SW480 (cell line): Measurements from ENCODE around the gene MZF1.
A peak's percentile ranks its signal among the peaks of the same experiment; 100 is the strongest.
"Not testable (repeated sequence)": the region's sequence is repeated elsewhere in the genome, so short reads cannot be mapped to it uniquely, and the experiment has no call there.

Experiments used
- DNase-seq: peaks from one replicate; pipeline ENCODE4 v3.0.0-alpha.2; 2016; ENCODE audit warnings: low spot score

The MZF1 gene

DNA sequence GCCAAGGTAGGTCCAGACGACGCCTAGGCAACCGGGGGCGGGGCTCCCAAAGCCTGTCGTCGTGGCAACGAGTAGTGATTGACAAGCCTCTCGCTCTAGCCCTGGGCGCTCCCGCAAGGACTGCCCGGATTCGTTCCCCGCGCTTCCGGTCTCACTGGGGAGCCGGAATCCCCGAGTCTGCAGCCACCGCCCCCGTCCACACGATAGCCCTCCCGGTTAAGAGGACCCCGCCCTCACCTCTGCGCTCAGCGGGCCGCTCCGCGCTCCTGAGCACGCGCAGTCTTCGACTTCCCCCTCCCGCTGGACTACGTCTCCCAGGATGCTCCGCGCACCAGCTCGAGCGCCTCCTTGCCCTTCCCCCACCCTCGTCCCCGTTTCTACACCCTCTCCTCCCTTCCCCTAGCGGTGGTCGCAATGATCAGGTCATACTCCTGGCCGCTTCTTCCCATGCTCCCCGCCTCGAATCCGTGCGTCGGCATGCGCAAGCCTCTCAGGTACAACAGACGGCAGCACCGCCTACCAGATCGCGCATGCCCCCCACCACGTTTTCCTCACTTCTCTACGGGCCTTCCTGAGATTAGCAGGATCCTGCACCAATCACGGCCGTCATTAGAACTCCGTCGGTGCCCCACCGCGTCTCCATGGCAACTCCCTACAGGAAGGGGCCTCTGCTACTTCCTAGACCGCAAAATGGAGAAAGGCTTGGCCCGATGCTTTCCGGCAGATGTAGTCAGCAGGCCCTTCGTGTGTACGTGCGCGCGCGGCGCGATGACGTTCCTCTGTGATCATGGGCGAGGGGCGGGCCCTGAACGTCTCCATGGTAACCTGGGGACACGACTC is at the start of gene MZF1:
MZF1 (minus strand) TSS at position 518 of the 840 bp plus-strand sequence. CDS start 1,946 bp downstream, outside the sequence.
- peak; percentile 100 for DNase-seq

DNA sequence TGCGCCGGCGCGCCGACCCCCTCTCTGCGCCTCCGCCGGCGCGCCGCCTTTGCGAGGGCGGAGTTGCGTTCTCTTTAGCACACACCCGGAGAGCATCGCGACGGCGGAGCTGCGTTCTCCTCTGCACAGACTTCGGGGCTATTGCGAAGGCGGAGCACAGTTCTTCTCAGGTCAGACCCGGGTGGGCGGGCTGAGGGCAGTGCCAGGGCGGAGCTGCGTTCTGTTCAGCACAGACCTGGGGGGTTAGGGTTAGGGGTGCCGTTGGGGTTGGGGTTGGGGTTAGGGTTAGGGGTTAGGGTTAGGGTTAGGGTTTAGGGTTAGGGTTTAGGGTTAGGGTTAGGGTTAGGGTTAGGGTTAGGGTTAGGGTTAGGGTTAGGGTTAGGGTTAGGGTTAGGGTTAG is 34.1 kb upstream of the MZF1 start:
- DNase-seq, result not testable (repeated sequence)

DNA sequence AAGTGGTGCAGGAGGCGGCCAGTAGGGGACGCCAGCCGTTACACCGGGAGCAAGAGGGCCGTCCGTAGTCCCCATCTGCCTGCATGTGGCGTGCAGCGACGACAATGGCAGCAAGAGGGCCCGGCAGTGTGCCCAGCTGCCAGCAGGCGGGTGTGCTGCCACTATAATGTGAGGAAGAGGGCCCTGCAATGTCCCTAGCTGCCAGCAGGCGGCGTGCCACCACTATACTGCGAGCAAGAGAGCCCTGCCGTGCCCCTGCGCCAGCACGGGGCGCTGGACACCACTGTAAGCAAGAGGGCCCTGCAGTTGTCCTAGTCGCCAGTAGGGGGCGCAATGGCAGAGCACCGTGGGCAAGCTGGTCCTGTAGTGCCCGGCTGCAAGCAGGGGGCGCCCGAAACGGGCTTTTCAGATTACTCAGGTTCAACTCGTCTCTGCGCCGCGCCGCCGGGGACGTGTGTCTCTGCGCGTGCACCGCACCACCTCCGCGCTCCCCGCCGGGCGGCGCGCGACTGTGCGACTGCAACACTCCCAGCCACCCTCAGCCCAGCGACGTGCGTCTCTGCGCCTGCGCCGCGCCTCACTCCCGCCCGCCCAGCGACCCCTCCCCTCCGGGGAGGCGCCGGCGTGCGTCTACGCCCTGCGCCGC is 33.2 kb upstream of the MZF1 start:
- DNase-seq, result not testable (repeated sequence)

DNA sequence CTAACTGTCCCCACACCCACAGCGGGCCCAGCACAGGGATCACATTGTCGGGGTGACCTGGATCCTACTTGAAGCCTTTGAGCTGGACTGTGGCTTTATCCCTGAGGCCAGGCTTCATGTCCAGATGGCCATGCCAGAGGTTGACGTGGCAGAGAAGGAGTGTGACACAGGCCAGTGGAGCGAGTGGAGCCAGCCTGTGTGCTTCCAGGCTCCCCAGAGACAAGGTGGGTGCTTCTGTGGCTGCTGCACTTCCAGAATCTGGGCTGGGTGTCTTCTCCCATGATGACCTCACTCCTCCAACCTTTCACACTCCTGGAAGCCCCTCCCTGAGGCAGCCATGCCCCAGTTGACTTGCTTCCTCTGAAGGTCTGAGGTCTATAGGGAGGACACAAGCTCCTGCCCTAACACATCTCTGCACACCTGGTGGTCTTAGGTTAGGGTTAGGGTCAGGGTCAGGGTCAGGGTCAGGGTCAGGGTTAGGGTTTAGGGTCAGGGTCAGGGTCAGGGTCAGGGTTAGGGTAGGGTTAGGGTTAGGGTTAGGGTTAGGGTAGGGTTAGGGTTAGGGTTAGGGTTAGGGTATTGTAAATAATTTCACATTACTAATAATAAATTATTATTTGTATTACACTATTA is 13.1 kb upstream of the MZF1 start:
- DNase-seq, result no peak

DNA sequence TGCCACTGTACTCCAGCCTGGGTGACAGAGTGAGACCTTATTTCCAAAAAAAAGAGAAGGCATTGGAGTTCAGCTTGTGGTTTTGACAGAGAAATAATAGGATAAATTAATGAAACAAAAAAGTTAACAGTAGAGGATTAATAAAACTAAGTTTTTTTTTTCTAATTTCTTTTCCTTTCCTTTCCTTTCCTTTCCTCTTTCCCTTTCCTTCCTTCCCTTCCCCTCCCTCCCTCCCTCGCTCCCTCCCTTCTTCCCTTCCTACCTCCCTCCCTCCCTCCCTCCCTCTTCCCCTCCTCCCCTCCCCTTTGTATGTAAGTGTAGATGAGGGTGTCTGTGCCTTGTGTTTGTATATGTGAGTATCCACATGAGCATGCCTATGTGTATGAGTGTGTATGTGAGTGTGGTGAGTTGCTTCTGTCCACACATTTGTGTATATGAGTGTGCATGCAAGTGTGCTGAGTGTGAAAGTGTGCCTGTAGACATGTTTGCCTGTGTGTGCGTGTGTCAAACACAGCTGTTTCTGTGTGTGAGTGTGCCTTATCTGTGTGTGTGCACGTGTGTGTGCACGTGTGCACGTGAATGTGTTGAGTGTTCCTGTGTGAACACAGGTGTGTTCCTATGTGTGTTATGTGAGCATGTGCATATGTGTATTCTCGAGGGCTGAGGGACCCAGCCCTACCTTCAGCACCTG is 12.5 kb upstream of the MZF1 start:
- DNase-seq, result no peak

DNA sequence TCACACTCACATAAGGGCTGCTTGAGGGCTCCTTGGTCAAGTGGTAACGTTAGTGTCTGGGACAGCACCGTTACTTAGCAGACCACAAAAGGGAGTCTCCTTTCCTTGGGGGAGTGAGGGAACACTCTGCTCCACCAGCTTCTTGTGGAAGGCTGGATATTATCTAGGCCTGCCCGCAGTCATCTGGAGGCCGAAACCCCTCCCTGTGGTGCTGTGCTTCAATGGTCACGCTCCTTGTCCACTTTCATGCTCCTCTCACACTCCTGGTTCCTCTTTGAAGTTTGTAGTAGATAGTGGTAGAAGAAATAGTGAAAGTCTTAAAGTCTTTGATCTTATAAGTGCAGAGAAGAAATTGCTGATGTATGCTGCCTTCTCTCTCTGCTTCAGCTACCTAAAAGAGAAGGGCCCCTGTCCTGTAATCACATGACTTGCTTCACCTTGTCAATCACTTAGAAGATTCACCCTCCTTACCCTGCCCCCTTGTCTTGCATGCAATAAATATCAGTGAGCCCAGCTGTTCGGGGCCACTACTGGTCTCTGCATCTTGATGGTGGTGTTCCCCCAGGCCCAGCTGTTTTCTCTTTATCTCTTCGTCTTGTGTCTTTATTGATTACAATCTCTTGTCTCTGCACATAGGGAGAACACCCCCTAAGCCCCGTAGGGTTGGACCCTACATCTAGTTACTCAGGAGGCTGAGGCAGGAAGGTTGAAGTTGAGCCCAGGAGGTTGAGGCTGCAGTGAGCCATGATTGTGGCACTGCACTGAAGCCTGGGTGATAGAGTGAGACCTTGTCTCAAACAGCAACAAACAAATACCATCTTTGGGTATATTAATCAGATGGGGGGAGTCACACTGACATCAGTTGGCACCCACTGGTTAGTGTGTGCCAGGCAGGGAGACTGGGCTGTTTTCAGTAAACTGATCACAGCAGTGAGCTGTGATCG is 11.6 kb upstream of the MZF1 start:
- DNase-seq, result no peak

DNA sequence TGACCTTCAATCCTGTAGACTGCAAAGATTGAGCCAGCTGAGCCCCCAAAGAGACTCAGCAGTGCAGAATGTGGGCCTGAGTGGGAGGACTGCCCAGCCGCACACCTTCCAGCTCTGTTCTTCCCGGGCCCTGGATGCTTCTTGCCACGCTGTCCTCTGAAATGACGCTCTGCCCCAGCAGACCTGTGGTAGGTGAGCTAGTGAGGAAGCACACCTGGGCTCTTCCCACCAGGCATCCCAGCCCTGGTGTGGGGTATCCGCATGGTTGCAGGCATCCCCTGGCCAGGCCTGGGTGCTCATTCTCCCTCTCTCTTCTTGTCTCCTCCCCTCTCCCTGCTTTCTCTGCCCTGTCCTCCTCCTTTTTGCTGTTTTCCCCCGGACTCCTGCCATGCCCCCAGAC is 9.8 kb upstream of the MZF1 start:
- DNase-seq, result no peak

DNA sequence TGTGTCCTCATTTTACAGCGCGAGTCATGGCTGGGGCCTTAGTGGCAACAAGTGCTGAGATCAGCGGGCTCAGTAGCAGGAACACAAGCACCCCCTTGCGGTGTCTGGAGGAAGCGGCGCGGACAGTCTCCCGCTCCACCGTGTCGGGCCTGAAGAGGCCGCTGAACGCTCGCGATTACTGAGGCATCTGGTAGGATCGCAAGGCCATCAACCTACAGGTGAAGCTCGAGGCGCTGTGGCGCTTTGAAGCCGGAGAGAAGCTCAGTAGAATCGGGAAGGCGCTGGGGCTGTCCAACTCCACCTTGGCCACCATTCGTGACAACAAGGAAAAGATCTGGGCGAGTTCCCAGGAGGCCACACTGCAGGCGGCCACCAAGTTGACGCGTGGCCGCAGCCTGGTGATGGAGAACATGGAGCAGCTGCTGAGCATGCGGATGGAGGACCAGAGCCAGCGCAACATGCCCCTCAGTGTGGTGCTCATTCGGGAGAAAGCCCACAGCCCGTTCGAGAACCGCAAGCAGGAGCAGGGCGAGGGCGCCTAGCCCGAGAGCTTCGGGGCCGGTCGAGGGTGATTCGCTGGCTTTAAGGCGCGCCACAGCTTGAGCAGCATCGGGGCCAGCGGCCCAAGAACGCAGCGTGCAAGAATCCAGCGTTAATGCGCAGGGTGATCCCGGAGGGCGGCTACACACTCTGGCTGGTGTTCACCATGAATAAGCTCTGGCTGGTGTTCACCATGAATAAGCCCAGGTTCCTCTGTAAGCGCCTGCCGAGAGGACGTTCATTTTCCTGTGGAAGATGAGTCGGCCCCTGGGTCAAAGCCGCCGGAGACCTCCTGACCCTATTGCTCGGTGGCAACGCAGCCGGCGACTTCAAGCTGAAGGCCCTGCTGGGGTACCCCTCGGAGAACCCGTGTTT is 8.3 kb upstream of the MZF1 start:
- DNase-seq, result no peak

DNA sequence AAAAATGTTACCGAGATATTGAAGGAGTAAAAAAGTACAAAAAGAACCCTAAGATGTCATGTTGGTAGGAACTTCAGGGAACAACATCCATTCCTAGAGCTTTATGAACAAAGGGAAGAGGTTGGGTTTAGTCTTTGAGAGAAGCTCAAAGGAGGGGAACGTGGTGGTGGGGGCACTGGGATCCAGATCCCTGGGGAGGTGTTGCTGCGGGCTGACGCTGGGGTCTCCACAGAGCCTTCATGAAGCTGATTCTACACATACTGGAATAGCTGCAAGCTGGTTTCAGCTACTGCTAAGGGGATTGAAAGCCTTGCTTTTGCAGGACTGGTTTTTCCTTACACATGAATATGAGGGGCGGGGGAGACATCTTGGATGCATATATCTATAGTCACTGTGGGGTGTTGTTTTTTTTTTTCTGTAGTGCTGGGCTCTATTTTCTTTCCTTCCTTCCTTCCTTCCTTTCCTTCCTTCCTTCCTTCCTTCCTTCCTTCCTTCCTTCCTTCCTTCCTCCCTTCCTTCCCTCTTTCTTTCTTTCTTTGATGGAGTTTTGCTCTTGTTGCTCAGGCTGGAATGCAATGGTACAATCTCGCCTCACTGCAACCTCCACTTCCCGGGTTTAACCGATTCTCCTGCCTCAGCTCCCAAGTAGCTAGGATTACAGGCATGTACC is 6.5 kb upstream of the MZF1 start:
- DNase-seq, result no peak

DNA sequence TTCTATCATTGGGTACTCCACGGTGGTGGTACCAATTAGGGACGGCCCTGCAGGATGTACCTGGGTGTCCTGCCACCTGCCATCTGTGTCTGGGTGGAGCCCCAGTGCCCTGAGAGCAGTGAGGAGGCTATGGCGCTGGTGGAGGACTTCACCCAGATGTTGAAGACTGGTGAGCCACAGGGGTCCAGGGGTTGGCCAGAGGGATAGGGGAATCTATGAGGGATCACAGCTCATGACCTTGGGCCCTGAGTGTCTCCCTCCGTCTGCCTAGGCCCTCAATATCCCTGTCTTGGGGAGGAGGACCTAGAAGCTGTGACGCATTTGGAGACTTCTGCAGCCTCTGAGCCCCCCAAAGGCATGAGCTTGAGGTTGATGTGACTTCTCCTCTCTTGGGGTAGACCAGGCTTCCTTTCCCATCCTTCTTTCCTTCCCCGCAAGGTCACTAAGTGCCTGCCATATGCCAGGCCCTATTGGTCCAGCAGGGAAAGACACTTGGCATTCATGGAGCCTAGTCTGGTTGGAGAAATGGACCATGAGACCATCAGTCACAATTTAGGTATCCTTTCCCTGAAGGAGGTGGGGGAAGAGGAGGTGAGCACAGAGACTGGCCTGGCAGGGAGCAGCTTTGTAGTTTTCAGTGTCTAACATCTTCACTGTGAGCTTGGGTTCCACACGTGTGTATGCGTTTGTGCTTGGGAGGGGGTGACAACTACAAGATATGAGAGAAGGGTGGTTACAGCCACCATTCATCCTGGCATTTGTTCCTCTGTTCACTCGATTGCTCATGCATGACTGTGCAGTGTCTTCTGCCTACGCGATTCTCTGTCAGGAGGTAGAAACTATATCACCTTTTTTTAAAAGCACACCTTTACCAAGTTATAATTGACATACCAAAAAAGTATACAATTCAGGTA is 5.1 kb upstream of the MZF1 start:
- no peak for DNase-seq

DNA sequence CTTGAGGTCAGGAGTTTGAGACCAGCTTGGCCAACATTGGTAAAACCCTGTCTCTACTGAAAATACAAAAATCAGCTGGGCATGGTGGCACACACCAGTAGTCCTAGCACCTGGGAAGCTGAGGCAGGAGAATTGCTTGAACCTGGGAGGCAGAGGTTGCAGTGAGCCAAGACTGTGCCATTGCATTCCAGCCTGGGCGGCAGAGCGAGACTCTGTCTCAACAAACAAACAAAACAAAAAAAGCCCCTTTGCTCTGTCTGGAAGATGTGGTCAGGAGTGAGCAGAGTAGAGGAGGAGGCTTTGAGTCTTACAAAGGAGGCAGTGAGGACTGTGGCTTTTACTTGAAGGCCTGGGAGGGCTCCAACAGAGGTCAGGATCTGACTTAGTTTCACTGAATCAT is 4.4 kb upstream of the MZF1 start:
- DNase-seq, result not testable (repeated sequence)

DNA sequence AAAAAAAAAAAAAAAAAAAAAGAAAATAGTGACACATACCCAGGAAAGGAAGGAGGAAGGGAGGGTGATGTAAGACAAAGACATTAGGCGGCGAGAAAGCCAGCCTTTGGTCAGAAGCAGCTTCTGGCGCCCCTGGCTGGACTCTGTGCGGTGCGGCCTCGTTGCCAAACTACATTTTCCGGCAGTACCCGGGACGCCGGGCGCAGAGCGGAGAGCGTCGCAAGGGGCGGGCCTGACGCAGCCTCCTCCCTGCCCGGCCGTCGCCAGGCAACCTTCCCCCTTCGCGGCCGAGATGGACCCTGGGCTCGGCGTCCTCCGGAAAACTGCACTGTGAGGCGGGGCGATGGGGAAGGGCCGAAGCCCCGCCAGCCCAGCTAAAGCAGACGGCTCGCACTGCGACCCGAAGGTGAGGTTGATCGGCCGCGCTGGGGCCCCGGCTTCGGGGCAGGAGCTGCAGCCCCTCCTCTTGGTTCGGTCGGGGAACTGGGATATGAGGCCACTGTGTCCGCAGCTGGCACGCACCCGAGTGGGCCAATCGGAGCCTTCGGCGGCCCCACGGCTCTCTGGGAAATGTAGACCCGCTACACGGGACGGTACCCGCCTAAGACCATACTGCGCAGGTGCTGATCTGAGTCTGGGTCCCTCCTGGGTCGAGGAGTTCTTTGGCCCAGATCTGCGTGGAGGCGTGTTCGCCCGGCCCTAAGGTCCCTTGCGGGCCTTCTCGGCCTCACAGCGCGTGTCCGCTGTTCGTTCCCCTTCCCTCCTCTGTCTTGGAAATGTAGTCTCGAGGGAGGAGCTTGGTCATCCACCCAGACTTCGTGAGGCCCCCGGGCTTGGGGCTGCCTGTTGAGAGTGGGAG is 2.3 kb upstream of the MZF1 start:
- peak; percentile 88 for DNase-seq

DNA sequence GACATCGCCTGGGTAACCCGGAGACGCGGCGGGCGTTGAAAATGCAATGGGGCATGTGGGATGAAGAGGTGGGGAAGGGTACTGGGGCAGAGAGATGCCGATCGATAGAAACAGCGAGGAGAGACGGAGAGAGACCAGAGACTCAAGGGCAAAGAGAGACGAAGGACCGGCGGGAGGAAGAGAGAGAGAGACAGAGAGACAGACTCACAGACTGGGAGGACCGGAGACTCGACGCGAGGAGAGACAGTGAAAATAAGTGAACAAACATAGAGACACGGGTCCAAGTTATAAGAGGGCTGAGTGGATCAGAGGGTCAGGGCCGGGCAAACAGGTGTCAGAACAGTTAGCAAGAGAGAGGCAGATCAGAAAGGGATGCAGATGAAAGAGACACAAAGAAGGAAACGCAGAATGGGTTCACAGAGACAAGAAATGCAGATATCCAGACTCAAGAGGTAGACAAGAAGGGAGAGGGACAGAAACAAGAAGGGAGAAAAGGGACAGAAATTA is 576 bp upstream of the MZF1 start:
- DNase-seq, result no peak

DNA sequence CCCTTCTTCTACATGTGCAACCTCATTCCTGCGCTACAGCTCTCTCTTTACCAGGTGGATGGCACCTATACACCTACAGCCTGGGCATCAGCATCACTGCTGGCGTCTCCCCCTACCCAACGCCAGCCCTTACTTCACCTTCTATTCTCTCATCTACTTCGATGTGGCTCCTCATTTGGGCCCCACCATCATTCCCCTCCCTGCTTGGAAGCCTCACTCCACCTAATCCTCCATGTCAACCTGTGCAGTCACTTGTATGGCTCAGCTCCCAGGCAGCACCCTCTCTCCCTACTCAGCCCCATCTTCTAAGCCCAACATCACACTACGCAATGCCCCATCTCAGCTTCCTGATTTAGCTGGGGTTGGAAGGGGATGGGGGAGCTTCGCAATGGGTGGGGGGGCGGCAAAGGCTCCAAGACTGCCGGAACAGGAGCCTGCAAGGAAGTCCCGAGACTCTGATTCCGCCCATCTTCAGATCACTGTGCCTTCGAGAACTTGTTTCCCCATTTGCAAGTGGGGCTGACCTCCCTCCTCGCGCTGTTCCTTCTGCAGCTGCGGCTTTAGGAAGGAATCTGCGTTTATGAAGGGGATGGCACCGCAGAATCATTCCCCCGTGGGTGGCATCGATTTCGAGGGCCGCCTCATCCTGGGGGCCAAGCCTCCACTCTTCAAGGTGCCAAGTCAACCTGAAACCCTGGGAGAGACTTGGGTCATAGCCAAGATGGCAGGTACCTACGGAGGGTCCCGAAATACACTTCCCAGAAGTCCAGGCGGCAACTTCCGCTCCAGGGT is 913 bp downstream of the MZF1 start:
- DNase-seq, result no peak

DNA sequence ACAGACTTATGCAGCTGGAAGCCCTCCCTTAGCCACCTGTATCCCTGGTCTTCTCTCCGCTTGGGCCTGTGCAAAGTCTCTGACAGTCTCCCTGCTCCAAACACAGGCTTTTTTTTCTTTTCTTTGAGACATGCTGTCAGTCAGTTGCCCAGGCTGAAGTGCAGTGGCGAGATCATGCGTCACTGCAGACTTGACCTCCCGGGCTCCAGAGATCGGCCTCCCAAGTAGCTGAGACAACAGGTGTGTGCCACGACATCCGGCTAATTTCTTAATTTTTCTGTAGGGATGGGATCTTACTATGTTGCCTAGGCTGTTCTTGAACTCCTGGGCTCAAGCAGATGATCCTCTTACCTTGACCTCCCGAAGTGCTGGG is 1.6 kb downstream of the MZF1 start:
- DNase-seq, result no peak

DNA sequence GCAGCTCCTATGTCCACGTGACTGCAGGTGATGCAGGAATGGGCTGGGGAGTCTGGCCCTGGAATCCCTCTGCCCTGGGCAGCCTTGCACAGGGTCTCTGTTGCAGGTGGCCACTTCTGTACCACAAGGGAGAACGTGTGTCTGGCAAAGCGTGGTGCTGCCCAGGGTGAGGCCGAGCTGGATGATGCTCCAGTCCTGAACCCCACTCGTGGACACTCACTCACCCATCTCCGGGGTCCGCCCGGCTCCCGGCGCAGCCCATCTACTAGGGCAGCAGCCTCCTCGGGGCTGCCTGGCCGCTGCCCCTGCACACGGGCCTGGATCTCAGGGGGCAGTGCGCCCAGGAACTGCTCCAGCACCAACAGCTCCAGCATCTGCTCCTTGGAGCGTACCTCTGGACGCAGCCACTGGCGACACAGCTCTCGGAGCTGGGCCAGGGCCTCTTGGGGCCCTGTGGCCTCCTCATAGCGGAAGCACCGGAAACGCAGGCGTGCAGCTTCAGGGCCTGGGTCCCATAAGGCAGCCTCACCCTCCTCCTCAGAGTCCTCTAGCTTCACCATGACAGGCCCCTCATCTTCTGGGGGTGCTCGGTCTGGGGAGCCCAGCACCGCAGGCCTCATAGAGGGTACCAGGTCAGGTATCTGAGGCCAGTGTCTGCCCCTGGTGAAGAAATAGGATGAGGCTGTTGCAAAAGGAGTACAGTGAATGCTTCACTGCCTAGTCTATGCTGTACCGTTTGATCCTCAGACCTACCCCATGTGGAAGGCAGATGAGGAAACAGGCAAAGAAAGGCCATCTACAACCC is 2.2 kb downstream of the MZF1 start:
- no peak for DNase-seq
